Keratinocyte (primary cell): ENCODE results near the gene TCF19.

Experiments
- EZH2 ChIP-seq: IDR thresholded peaks from one replicate; pipeline ENCODE4 v1.6.1; 2012; ENCODE audit warnings: inconsistent platforms, mild to moderate bottlenecking, low read length, moderate library complexity
- TF ChIP-seq, protein P1 (sequence below), 3 experiments: IDR thresholded peaks in 1 of 3; conservative IDR thresholded peaks in 1 of 3; optimal IDR thresholded peaks in 1 of 3; 2 replicates in 2 of 3; 3 replicates in 1 of 3; pipeline versions ENCODE3 to v1.5.1; 2011; ENCODE audit warnings: low read length in 3 of 3, mild to moderate bottlenecking in 3 of 3, moderate library complexity in 2 of 3, control low read depth in 1 of 3, inconsistent platforms in 1 of 3; ENCODE audit not compliant: insufficient read depth in 2 of 3; ENCODE audit errors: extremely low read depth in 1 of 3

DNA sequence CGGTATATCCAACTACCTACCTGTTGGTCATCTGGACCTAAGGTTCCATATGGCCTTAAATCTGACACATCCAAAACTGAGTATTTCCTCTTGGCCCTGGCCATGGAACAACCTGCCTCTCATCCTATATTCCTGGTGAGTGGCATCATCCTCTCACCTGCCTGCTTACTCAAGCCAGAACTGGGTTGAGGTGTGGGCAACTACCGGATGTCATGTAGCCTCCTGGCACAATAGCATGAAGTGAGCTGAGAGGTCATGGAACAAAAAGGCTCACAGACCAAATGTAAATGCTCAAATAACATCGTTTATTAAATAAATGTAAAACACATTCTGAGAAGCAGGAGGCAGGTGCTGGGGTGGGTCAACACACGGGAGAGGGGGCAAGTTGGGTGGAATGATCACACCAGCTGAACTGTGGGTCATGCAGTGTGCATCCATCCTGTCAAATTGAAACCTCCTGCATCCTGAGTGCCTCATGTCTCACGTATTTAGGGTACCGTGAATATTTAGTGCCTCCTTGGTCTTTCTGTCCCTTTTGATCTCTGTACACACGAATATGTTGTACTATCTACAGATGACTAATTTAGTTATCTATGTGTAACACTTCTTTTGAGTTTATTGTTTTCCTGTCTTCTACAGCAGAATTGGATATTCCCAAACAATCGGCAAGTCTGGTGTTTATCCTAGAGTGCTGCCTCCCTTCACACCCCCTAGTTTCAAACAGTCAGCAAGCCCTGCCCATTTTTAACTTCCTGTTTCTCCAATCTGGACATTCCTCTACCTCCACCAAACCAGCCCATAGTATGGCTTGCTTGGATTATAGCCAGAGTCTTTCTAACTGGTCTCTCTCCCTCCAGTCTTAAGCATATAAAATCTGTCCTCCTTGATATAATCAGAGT lies 20.0 kb downstream of the TCF19 start:
- TF ChIP-seq, protein P1, sequence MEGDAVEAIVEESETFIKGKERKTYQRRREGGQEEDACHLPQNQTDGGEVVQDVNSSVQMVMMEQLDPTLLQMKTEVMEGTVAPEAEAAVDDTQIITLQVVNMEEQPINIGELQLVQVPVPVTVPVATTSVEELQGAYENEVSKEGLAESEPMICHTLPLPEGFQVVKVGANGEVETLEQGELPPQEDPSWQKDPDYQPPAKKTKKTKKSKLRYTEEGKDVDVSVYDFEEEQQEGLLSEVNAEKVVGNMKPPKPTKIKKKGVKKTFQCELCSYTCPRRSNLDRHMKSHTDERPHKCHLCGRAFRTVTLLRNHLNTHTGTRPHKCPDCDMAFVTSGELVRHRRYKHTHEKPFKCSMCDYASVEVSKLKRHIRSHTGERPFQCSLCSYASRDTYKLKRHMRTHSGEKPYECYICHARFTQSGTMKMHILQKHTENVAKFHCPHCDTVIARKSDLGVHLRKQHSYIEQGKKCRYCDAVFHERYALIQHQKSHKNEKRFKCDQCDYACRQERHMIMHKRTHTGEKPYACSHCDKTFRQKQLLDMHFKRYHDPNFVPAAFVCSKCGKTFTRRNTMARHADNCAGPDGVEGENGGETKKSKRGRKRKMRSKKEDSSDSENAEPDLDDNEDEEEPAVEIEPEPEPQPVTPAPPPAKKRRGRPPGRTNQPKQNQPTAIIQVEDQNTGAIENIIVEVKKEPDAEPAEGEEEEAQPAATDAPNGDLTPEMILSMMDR (optimal IDR thresholded peaks at IDR 0.05 in 1 of 3, IDR thresholded peaks at IDR 0.05 in 1 of 3, conservative IDR thresholded peaks at IDR 0.05 in 1 of 3; ENCODE audit: extremely low read depth in 1 of 3, insufficient read depth in 2 of 3, low read length in 3 of 3) = no peak
- TF ChIP-seq EZH2 = no peak
